Sigmoid colon (tissue), 7 donors: ENCODE results near the gene MAD1L1. TPM values are rescaled to one million over a fixed set of nuclear protein-coding genes. Genes with fewer than 3 reads are reported as not detected.
"Not testable (repeated sequence)": the region's sequence is repeated elsewhere in the genome, so short reads cannot be mapped to it uniquely, and the experiment has no call there.

Experiments used
- DNase-seq: peaks from one replicate; pipeline ENCODE4 v3.0.0-alpha.2; 2019
- H3K27ac ChIP-seq, 4 donors: fragments of 200-600 bp; sonication (generic); one replicate each; pipeline ENCODE4 v1.5.1; 2016 to 2019; ENCODE audit warnings: mild to moderate bottlenecking in 1 of 4
- H3K27me3 ChIP-seq, 3 donors: fragments of 200-600 bp; sonication (generic); one replicate each; pipeline ENCODE4 v1.5.1; 2019; ENCODE audit warnings: mild to moderate bottlenecking in 1 of 3
- H3K36me3 ChIP-seq, 4 donors: fragments of 200-600 bp; sonication (generic); one replicate each; pipeline ENCODE4 v1.5.1; 2016 to 2019
- H3K4me1 ChIP-seq, 4 donors: fragments of 200-600 bp; sonication (generic); one replicate each; pipeline ENCODE4 v1.5.1; 2017 to 2019
- H3K4me3 ChIP-seq, 4 donors: fragments of 200-600 bp; sonication (generic); one replicate each; pipeline ENCODE4 v1.5.1; 2017 to 2019; ENCODE audit warnings: mild to moderate bottlenecking in 2 of 4, moderate library complexity in 1 of 4
- H3K9me3 ChIP-seq, 4 donors: fragments of 200-600 bp in 3 of 4; sonication (generic) in 3 of 4; one replicate each; pipeline versions ENCODE4 v1.5.1 to v1.6.1; 2013 to 2019
- EP300 ChIP-seq, 4 donors: sonication (generic); formaldehyde crosslinking; IDR thresholded peaks; one replicate each; pipeline ENCODE4 v1.6.1; 2017; ENCODE audit warnings: antibody characterized with exemption in 4 of 4
- POLR2A ChIP-seq, 2 donors: fragments of 450-650 bp; IDR thresholded peaks; one replicate each; pipeline ENCODE4 v1.6.1; 2016; ENCODE audit warnings: antibody characterized with exemption in 2 of 2, mild to moderate bottlenecking in 2 of 2, moderate library complexity in 2 of 2
- POLR2AphosphoS5 ChIP-seq, 4 donors: sonication (generic); formaldehyde crosslinking; IDR thresholded peaks; one replicate each; pipeline ENCODE4 v1.6.1; 2017; ENCODE audit warnings: antibody characterized with exemption in 4 of 4
- WGBS, 2 donors: extraction: QIAGEN DNeasy Blood & Tissue Kit; methylation state at CpG; one replicate each; pipeline ENCODE4 v1.1.7; 2013; 5-methylcytosine and 5-hydroxymethylcytosine counted together
- intact Hi-C: fragments of 100-400 bp; cut with DNase I; formaldehyde crosslinking; loops from one replicate; pipeline ENCODE4 v1.15.1; 2023
- polyA plus RNA-seq, 3 donors: library from polyadenylated mRNA; stranded (reverse); fragments of 200-250 nt; gene quantifications; one replicate each; pipeline ENCODE4 v1.2.3, GENCODE V29; 2013
- total RNA-seq, 4 donors: library from RNA; depleted of rRNA; stranded (reverse); fragments of >200 nt; gene quantifications; one replicate each; pipeline ENCODE4 v1.1.0, GENCODE V29; 2016
- TF ChIP-seq, protein P1 (sequence below), 4 experiments: fragments of 450-650 bp in 3 of 4; fragments of 200-600 bp in 1 of 4; IDR thresholded peaks; one replicate each; pipeline ENCODE4 v1.5.1; 2016 to 2019; ENCODE audit warnings: antibody characterized with exemption in 4 of 4, mild to moderate bottlenecking in 3 of 4, moderate library complexity in 2 of 4
- donor health status: healthy with polysubstance abuse.
- donor health status: Bipolar disorder and iron deficiency.
- donor health status: healthy.

The MAD1L1 gene
- total and polyA plus RNA-seq, 7 donors = 10.2 to 38.4 (median 20.6) TPM

DNA sequence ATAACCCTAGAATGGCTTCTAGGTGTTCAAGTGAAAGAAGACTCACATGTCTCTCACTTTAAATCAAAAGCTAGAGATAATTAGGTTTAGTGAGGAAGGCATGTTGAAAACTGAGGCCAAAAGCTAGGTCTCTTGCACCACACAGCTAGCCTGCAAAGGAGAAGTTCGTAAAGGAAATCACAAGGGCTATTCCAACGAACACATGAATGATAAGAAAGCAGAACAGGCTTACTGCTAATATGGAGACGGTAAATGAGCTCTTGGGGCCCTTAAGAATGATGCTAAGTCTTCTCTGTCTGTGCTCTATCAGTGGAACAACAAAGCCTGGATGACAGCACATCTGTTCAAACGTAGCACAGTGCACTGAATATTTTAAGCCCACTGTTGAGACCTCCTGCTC lies 401.3 kb downstream of the MAD1L1 start:
- H3K27me3 ChIP-seq, H3K27ac ChIP-seq, H3K4me3 ChIP-seq, H3K4me1 ChIP-seq, H3K36me3 ChIP-seq, intact Hi-C loops, H3K9me3 ChIP-seq, DNase-seq: not testable (repeated sequence)
- 92 to 93% methylated on average over 4 of the region's 4 CpGs for WGBS, 2 donors

DNA sequence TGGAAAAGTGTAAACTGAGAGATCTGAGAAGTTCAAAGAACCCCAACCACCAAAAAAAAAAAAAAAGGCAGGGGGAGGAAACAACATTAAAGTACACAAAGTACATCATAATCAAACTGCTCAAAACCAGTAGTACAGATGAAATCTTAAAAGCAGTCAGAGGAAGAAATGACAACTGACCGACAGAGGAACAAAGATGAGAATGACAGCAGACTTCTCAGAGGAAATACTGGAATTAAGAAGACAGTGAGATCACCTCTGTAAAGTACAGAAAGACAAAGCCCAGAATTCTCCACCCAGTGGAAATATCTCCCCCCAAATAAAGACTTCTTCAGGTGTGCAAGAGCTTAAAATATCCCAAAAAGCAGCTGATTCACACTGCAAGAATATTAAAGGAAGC lies 403.1 kb downstream of the MAD1L1 start:
- H3K27me3 ChIP-seq, H3K27ac ChIP-seq, H3K9me3 ChIP-seq, H3K4me1 ChIP-seq, H3K36me3 ChIP-seq, H3K4me3 ChIP-seq, DNase-seq, intact Hi-C loops: not testable (repeated sequence)
- 84 to 99% methylated on average over 1 of the region's 1 CpG for WGBS, 2 donors

DNA sequence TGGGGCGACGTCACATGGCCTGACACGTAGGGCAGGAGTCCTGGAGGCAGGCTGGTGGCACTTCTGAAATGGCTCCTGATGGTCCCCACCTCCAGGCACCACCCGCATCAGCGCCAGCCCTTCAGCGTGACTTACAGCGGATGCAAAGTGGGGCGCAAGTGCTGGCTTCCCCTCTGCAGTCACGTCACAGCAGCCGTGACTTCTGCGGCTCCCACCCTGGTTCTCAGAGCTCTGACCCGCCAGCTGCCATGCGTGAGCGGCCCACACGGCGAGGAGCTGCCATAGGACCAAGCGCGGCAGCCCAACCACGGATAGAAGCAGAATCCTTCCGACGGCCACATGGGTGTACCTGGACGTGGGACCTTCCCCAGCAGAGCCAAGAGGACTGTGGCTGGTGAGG lies 403.6 kb downstream of the MAD1L1 start:
- TF ChIP-seq, protein P1, sequence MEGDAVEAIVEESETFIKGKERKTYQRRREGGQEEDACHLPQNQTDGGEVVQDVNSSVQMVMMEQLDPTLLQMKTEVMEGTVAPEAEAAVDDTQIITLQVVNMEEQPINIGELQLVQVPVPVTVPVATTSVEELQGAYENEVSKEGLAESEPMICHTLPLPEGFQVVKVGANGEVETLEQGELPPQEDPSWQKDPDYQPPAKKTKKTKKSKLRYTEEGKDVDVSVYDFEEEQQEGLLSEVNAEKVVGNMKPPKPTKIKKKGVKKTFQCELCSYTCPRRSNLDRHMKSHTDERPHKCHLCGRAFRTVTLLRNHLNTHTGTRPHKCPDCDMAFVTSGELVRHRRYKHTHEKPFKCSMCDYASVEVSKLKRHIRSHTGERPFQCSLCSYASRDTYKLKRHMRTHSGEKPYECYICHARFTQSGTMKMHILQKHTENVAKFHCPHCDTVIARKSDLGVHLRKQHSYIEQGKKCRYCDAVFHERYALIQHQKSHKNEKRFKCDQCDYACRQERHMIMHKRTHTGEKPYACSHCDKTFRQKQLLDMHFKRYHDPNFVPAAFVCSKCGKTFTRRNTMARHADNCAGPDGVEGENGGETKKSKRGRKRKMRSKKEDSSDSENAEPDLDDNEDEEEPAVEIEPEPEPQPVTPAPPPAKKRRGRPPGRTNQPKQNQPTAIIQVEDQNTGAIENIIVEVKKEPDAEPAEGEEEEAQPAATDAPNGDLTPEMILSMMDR (IDR thresholded peaks at IDR 0.05) = no peak
- TF ChIP-seq EP300 (IDR thresholded peaks at IDR 0.05) (no peak), POLR2A (IDR thresholded peaks at IDR 0.05) (no peak), POLR2AphosphoS5 (IDR thresholded peaks at IDR 0.05) (no peak)
- intact Hi-C loops = no loop called here
- 94 to 97% methylated on average over 22 of the region's 22 CpGs for WGBS, 2 donors
- Histone ChIP-seq H3K36me3 (no peaks in the 10 kb centered on the region), H3K27ac (no peak overlapping the region), H3K27me3 (no peaks in the 10 kb centered on the region), H3K4me1 (no peaks in the 10 kb centered on the region), H3K4me3 (no peak overlapping the region), H3K9me3 (no peaks in the 10 kb centered on the region)
- DNase-seq = peak; percentile 52

DNA sequence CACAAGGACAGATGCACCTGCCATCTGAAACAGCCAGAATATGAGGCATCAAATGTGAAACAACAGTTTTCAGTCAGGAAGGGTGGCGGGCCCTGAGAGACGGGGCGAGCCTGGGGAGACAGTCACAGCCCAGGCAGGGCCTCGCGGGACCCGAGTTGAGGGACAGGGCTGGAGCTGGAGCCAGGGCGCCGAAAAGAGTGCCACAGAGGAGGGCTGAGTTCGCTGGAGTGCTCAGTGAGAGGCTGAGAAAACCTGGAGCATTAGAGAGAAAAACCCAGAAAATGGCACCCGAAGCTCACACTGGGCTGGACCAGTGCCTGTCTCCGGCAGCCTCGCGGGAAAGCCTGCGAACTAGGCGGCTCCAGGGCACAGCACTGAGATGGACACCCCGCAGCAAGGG lies 404.6 kb downstream of the MAD1L1 start:
- H3K36me3 ChIP-seq, intact Hi-C loops, H3K27me3 ChIP-seq, H3K4me1 ChIP-seq, H3K9me3 ChIP-seq, H3K4me3 ChIP-seq, H3K27ac ChIP-seq: not testable (repeated sequence)
- WGBS, 2 donors = 96 to 97% methylated on average over 16 of the region's 16 CpGs
- DNase-seq = peak; percentile 46

DNA sequence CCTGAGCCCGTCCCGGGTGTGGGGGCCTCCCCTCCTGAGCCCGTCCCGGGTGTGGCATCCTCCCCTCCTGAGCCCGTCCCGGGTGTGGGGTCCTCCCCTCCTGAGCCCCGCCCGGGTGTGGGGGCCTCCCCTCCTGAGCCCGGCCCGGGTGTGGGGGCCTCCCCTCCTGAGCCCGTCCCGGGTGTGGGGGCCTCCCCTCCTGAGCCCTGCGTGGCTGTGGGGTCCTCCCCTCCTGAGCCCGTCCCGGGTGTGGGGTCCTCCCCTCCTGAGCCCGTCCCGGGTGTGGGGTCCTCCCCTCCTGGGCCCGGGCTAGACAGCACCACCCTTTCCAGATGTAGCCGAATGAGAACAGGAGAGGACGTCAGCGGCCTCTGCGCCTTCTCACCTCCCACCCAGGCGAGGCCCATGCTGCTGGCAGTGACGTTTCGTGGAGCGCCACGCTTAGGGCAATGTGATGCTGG lies 405.2 kb downstream of the MAD1L1 start:
- intact Hi-C loops, H3K27ac ChIP-seq, H3K4me1 ChIP-seq, H3K36me3 ChIP-seq, H3K9me3 ChIP-seq, H3K27me3 ChIP-seq, H3K4me3 ChIP-seq: not testable (repeated sequence)
- WGBS, 2 donors = 87 to 88% methylated on average over 19 to 27 of the region's 27 CpGs
- peak; percentile 37 for DNase-seq

DNA sequence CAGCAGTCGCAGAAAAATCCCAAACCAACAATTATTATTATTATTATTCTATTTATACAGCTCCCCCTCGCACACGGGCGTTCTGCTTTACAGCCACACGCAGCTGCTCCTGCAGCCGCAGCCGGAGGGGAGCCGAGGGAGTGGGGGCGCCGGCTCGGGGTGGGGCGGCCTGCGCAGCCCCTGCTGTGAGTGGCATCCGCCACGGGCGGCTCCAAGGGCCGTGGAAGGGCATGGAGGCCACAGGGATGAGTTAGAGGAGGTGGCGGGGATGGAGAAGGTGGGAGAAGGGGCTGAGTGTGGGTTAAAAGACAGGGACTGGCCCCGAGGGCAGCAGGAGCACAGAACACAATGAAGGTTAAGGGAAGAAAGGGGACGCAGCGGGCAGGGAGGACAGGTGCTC lies 405.8 kb downstream of the MAD1L1 start:
- H3K36me3 ChIP-seq, H3K4me1 ChIP-seq, H3K9me3 ChIP-seq, H3K27ac ChIP-seq, H3K27me3 ChIP-seq, DNase-seq, intact Hi-C loops, H3K4me3 ChIP-seq: not testable (repeated sequence)
- WGBS, 2 donors = 89 to 90% methylated on average over 19 to 20 of the region's 21 CpGs

DNA sequence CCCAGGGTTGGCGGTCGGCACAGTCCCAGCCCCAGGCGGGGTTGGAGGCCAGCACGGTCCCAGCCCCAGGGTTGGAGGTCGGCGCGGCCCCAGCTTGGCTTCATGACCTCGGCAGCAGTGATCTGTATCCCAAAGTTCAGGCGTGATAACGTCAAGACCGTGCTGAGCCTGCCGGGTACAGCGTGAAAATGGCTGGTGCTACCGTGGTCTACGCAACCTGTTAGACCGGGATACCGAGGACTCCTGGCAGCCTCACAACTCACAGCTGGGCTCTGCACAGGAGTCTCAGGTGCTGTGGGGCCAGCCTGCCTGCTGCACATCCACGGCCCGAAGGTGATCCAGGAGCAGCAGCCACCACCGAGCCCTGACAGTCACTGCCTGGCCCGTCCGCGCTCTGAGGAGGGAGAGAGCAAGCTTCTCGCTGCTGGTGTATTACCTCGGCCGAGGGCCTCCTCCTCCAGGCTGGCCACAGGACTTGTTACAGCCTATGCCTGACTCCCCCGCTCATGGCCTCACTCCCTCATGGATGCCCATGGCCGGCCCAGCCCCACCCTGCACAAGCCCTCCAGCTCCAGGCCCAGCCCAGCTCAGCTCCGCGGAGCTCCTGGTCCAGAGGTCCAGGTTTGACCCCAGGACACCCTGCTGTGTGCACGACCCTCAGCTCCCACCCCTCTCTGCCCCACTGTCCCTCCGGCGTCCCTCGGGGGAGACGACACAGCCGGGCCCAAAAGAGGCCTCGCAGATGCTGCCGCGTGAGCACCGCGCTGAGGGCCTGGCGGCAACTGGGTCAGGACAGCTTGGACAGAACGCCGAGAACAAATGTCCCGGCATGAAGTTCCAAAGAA lies 406.6 kb downstream of the MAD1L1 start:
- no peaks in the 10 kb centered on the region for H3K9me3 ChIP-seq
- DNase-seq = peak; percentile 59
- TF ChIP-seq EP300 (IDR thresholded peaks at IDR 0.05) = no peak
- TF ChIP-seq, protein P1 (IDR thresholded peaks at IDR 0.05) = no peak
- TF ChIP-seq POLR2A (IDR thresholded peaks at IDR 0.05) = no peak
- no peak for TF ChIP-seq POLR2AphosphoS5 (IDR thresholded peaks at IDR 0.05)
- intact Hi-C loops = no loop called here
- no peaks in the 10 kb centered on the region for H3K36me3 ChIP-seq
- H3K4me3 ChIP-seq = no peak overlapping the region
- H3K27ac ChIP-seq = no peak overlapping the region
- no peaks in the 10 kb centered on the region for H3K27me3 ChIP-seq
- H3K4me1 ChIP-seq = no peaks in the 10 kb centered on the region
- WGBS, 2 donors = 92 to 95% methylated on average over 45 of the region's 45 CpGs

DNA sequence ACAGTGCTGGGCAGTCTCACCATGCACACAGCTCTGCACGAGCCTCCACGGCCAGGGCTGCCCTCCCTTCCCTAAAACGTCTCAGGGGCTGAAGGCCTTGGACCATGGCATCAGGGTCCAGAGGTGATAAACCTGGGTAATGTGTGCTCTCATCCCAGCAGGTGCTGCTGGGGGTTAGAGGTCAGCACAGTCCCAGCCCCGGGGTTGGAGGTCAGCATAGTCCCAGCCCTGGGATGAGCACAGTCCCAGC lies 407.2 kb downstream of the MAD1L1 start:
- 89 to 96% methylated on average over 4 of the region's 4 CpGs for WGBS, 2 donors
- H3K9me3 ChIP-seq, H3K27me3 ChIP-seq, H3K4me1 ChIP-seq, H3K27ac ChIP-seq, intact Hi-C loops, H3K36me3 ChIP-seq, H3K4me3 ChIP-seq: not testable (repeated sequence)
- DNase-seq = peak; percentile 33

DNA sequence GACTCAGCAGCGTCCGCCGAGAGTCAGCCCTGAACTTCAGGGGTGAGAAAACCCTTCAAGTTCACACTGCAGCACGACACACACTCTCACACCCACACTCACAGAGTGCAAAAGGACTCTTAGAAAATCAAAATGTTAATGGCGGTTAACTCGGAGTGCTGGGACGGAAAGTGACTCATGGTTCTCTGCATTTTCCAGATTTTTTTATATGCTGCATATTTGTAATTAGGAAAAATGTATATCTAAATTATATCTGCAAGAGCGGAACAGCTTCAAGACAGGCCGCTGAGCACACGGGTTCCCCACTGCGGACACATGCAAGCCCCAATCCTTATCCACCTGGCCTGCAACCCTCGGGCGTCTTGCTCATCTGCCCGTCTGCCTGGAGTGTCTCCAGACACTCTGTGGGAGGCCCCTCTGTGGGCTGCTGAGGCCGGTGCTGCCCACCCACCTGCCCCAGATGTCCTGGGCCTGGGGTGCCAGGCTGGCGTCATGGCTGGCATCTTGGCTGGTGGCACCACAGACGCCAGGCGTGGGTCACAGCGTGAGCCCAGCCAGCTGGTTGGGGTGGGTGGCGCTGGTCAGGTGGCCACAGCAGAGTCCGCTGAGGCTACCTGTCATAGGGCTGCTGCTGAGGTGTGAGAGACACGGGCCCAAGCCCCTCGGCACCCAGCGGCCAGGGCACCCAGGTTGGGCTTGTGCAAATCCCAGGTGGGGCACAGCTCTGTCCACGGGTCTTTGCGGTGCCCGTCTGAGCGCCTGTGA lies 407.7 kb downstream of the MAD1L1 start:
- peak; percentile 12 for DNase-seq
- 86 to 95% methylated on average over 28 of the region's 28 CpGs for WGBS, 2 donors
- intact Hi-C loops, H3K27ac ChIP-seq, H3K9me3 ChIP-seq, H3K27me3 ChIP-seq, H3K36me3 ChIP-seq, H3K4me3 ChIP-seq, H3K4me1 ChIP-seq: not testable (repeated sequence)

DNA sequence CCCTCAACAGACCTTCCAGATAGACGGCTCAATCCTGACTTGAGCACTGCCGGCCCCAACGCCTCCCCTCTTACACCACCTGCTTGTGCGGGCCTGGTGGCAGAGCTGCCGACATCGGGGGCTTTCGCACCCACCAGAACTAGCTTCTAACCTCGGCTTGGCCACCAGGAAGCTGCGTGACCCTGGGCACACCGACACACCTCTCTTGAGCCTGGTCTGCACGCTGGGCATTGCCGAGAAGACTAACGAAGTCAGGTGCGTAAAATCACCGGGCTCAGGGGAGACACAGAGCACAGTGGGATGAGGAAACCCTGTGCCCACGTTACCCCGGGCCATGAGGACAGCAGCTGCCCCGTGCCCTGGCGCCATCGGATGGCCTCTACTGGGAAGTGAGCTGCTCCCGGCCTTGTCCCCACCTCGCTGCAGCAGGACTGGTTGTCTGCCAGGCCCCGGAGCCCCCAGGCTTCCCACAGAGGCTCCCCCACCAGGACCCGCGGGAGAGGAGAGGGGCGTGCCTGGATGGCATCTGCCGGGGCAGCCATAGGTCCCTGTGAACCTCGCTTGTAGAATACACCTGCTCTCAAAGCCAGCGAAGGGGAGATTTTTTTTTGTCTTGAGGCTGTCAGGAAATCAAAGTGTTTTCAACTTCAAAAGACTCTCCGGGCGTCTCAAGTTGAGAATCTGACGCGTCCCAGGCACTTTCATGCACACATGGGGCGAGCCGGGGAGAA lies 408.4 kb downstream of the MAD1L1 start:
- H3K27ac ChIP-seq, intact Hi-C loops, H3K36me3 ChIP-seq, H3K4me3 ChIP-seq, H3K4me1 ChIP-seq, H3K27me3 ChIP-seq, H3K9me3 ChIP-seq: not testable (repeated sequence)
- DNase-seq = peak; percentile 30
- 85 to 93% methylated on average over 35 of the region's 35 CpGs for WGBS, 2 donors
